ENCODE results near the gene PRSS57.

DNA sequence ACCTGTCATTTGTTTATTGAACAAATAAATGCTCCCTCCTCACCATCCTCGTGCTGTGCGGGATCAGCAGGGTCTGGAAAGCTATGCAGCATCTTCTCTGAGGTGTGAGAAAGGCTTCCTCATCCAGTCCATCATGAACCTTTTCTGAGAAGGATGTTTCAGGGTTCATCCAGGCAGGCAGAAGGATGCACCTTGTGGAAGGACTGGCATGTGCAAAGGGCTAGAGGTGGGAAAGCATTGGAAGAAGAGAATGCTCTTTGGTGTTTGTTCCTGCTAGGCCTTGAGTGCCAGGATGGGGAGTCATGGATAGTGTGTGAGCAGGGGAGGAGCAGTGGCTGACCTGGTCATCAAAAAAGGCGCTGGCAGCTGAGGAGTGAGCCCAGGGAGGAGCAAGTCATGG, 20.1 kb upstream of the PRSS57 start:
- TF ChIP-seq EZH2 (IDR thresholded peaks at IDR 0.05; ENCODE audit: borderline replicate concordance, low read length) = no peak
- TF ChIP-seq, protein P1, sequence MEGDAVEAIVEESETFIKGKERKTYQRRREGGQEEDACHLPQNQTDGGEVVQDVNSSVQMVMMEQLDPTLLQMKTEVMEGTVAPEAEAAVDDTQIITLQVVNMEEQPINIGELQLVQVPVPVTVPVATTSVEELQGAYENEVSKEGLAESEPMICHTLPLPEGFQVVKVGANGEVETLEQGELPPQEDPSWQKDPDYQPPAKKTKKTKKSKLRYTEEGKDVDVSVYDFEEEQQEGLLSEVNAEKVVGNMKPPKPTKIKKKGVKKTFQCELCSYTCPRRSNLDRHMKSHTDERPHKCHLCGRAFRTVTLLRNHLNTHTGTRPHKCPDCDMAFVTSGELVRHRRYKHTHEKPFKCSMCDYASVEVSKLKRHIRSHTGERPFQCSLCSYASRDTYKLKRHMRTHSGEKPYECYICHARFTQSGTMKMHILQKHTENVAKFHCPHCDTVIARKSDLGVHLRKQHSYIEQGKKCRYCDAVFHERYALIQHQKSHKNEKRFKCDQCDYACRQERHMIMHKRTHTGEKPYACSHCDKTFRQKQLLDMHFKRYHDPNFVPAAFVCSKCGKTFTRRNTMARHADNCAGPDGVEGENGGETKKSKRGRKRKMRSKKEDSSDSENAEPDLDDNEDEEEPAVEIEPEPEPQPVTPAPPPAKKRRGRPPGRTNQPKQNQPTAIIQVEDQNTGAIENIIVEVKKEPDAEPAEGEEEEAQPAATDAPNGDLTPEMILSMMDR (conservative IDR thresholded peaks at IDR 0.05 in 1 of 2, IDR thresholded peaks at IDR 0.05 in 1 of 2; ENCODE audit: extremely low read depth in 1 of 2, insufficient read depth in 1 of 2, low read depth in 1 of 2, low read length in 2 of 2) = no peak

Measured in mammary epithelial cell (primary cell).